ENCODE measurements around the gene INPP4A. TPM values are rescaled to one million over a fixed set of nuclear protein-coding genes. Genes with fewer than 3 reads are reported as not detected.

Gene INPP4A
- total and polyA plus RNA-seq, 9 of the 15 experiments (the other 6 are each of a cell fraction or from before 2014, with no cell fraction given): 1.8 to 15.7 (median 8.3) TPM

DNA sequence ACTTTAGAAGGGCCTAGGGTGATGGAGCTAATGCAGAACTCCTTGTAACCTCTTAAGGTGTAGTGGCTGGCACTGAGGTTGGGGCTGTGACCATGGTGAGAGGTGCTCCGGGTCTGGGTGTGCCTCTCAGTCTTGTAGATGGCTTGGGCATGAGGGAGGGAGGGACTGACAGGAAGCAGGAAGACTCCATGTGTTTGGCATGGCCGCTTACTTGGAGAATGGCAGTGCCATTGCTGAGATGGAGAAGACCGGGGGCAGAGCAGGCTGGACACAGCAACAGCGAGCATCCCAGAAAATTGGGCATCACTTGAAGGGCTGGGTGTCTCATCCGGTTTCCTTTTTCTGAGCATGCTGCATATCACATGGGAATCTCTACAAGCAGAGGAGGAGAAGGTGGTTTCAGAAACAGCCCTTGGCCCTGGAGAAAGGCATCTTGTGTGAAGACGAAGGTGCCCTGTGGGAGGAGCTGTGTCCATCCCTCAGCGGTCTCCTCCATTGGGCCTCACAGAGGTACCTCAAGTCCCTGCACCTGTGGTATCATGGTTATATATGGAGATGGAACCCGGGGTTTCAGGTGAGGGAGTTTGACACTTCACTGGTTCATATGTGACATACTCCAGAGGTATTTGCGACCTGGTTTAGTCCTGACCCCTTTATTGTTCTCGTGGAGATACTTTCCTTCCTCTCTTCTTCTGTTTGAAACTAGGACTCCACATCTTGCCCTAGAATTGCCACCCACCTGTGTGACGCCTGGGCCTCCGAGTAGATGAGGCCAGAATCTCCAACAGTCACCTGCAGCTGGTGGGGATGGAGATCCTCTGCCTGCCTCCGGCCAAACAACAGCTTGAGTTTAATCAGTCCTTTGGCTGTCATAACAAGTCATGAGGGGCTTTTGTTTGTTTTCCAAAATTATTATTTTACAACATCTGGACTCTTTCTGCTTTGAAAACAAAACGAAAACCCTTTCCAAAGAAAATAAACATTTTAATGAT is 45.6 kb downstream of the INPP4A start:
- H3K9me1 ChIP-seq (ENCODE audit: control insufficient read depth, insufficient read depth, low read length): no peaks in the 10 kb centered on the region
- no peak overlapping the region for H3K27ac ChIP-seq (ENCODE audit: extremely low read depth, low read depth, low read length)
- in situ Hi-C loops (cut with MboI) (no loop called here), intact Hi-C loops (cut with micrococcal nuclease) (no loop called here)
- H3K4me2 ChIP-seq (ENCODE audit: insufficient read depth, low read length): no peak overlapping the region
- H3K9ac ChIP-seq (ENCODE audit: insufficient read depth in 1 of 2, low read depth in 2 of 2, low read length in 2 of 2): no peak overlapping the region
- BruUV-seq (replicated peaks): no TSS peak
- H4K20me1 ChIP-seq (replicated peaks; ENCODE audit: control insufficient read depth, insufficient read depth, low read length): peaks cover under 1% of the 10 kb centered on the region; the same call in 1 of the 2 replicates
- H3K79me2 ChIP-seq (ENCODE audit: control insufficient read depth, insufficient read depth, low read length): peaks cover 2% of the 10 kb centered on the region; the same call in 1 of the 3 replicates
- peaks cover 2% of the 10 kb centered on the region; the same call in 1 of the 2 replicates for H3K9me3 ChIP-seq (replicated peaks; ENCODE audit: control insufficient read depth, insufficient read depth, low read depth, low read length)
- 63% methylated on average over 14 of the region's 14 CpGs for WGBS (ENCODE audit: insufficient coverage, low coverage, missing lambda C conversion rate)
- no peaks in the 10 kb centered on the region; a peak in 1 of 5 replicates for H3K4me1 ChIP-seq (replicated peaks in 1 of 2; ENCODE audit: control insufficient read depth in 2 of 2, insufficient read depth in 2 of 2, low read length in 2 of 2)
- H2AFZ ChIP-seq (ENCODE audit: low read depth, low read length): no peak overlapping the region
- ChIA-PET CTCF (ENCODE audit: low intra/inter-chr PET ratio) (no interaction called here), POLR2A (no interaction called here)
- H3K36me3 ChIP-seq (ENCODE audit: control insufficient read depth, insufficient read depth, low read length): no peaks in the 10 kb centered on the region
- DNase-seq (ENCODE audit: extremely low read depth in 1 of 4, low spot score in 3 of 4) (no peak), ATAC-seq (no peak), FAIRE-seq (no peak)
- H3K27me3 ChIP-seq (ENCODE audit: control insufficient read depth in 2 of 2, insufficient read depth in 2 of 2, low read length in 2 of 2): no peaks in the 10 kb centered on the region
- H3K4me3 ChIP-seq: no peak overlapping the region
- TF ChIP-seq ZBED1 (IDR thresholded peaks at IDR 0.05): no peak
- TF ChIP-seq RFX1 (IDR thresholded peaks at IDR 0.05): no peak
- no peak for TF ChIP-seq ZBTB8A (IDR thresholded peaks at IDR 0.05; ENCODE audit: partially characterized antibody)
- TF ChIP-seq, protein P1, sequence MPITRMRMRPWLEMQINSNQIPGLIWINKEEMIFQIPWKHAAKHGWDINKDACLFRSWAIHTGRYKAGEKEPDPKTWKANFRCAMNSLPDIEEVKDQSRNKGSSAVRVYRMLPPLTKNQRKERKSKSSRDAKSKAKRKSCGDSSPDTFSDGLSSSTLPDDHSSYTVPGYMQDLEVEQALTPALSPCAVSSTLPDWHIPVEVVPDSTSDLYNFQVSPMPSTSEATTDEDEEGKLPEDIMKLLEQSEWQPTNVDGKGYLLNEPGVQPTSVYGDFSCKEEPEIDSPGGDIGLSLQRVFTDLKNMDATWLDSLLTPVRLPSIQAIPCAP (CRISPR knock-in tag; IDR thresholded peaks at IDR 0.05; ENCODE audit: borderline replicate concordance): no peak
- TF ChIP-seq, protein P2, sequence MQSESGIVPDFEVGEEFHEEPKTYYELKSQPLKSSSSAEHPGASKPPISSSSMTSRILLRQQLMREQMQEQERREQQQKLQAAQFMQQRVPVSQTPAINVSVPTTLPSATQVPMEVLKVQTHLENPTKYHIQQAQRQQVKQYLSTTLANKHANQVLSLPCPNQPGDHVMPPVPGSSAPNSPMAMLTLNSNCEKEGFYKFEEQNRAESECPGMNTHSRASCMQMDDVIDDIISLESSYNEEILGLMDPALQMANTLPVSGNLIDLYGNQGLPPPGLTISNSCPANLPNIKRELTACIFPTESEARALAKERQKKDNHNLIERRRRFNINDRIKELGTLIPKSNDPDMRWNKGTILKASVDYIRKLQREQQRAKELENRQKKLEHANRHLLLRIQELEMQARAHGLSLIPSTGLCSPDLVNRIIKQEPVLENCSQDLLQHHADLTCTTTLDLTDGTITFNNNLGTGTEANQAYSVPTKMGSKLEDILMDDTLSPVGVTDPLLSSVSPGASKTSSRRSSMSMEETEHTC (IDR thresholded peaks at IDR 0.05): no peak
- no peak for TF ChIP-seq SMARCB1 (IDR thresholded peaks at IDR 0.05; ENCODE audit: insufficient read length, low read depth)
- TF ChIP-seq, protein P3, sequence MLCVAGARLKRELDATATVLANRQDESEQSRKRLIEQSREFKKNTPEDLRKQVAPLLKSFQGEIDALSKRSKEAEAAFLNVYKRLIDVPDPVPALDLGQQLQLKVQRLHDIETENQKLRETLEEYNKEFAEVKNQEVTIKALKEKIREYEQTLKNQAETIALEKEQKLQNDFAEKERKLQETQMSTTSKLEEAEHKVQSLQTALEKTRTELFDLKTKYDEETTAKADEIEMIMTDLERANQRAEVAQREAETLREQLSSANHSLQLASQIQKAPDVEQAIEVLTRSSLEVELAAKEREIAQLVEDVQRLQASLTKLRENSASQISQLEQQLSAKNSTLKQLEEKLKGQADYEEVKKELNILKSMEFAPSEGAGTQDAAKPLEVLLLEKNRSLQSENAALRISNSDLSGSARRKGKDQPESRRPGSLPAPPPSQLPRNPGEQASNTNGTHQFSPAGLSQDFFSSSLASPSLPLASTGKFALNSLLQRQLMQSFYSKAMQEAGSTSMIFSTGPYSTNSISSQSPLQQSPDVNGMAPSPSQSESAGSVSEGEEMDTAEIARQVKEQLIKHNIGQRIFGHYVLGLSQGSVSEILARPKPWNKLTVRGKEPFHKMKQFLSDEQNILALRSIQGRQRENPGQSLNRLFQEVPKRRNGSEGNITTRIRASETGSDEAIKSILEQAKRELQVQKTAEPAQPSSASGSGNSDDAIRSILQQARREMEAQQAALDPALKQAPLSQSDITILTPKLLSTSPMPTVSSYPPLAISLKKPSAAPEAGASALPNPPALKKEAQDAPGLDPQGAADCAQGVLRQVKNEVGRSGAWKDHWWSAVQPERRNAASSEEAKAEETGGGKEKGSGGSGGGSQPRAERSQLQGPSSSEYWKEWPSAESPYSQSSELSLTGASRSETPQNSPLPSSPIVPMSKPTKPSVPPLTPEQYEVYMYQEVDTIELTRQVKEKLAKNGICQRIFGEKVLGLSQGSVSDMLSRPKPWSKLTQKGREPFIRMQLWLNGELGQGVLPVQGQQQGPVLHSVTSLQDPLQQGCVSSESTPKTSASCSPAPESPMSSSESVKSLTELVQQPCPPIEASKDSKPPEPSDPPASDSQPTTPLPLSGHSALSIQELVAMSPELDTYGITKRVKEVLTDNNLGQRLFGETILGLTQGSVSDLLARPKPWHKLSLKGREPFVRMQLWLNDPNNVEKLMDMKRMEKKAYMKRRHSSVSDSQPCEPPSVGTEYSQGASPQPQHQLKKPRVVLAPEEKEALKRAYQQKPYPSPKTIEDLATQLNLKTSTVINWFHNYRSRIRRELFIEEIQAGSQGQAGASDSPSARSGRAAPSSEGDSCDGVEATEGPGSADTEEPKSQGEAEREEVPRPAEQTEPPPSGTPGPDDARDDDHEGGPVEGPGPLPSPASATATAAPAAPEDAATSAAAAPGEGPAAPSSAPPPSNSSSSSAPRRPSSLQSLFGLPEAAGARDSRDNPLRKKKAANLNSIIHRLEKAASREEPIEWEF (CRISPR knock-in tag; IDR thresholded peaks at IDR 0.05): no peak
- TF ChIP-seq, protein P4, sequence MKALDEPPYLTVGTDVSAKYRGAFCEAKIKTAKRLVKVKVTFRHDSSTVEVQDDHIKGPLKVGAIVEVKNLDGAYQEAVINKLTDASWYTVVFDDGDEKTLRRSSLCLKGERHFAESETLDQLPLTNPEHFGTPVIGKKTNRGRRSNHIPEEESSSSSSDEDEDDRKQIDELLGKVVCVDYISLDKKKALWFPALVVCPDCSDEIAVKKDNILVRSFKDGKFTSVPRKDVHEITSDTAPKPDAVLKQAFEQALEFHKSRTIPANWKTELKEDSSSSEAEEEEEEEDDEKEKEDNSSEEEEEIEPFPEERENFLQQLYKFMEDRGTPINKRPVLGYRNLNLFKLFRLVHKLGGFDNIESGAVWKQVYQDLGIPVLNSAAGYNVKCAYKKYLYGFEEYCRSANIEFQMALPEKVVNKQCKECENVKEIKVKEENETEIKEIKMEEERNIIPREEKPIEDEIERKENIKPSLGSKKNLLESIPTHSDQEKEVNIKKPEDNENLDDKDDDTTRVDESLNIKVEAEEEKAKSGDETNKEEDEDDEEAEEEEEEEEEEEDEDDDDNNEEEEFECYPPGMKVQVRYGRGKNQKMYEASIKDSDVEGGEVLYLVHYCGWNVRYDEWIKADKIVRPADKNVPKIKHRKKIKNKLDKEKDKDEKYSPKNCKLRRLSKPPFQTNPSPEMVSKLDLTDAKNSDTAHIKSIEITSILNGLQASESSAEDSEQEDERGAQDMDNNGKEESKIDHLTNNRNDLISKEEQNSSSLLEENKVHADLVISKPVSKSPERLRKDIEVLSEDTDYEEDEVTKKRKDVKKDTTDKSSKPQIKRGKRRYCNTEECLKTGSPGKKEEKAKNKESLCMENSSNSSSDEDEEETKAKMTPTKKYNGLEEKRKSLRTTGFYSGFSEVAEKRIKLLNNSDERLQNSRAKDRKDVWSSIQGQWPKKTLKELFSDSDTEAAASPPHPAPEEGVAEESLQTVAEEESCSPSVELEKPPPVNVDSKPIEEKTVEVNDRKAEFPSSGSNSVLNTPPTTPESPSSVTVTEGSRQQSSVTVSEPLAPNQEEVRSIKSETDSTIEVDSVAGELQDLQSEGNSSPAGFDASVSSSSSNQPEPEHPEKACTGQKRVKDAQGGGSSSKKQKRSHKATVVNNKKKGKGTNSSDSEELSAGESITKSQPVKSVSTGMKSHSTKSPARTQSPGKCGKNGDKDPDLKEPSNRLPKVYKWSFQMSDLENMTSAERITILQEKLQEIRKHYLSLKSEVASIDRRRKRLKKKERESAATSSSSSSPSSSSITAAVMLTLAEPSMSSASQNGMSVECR (CRISPR knock-in tag; IDR thresholded peaks at IDR 0.05): no peak
